ENCODE results near the gene PPP1R1A. TPM values are rescaled to one million over a fixed set of nuclear protein-coding genes. Genes with fewer than 3 reads are reported as not detected.

Gene PPP1R1A
- total and polyA plus RNA-seq, 2 experiments from 2014 or later, result 7.6 to 26.9 TPM

DNA sequence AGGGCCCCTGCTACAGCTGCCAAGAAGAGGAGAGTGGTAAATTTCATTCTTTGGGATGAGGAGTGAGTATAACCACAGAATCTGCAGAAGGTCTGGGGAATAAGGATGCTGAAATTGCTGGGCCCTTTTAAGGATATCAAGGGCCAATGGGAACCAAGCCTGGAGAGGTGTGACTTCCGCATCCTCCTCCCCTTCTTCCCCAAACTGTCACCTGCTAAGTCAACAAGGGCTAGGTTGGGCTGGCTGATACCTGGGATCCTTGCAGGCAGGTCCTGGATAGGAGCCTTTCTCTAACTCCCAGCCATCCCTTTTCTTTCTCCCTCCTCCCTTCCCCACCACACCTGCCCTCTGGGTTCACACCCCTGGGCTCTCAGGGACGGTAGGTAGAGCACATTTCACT, 46.3 kb upstream of the PPP1R1A start, which contains the start of gene LACRT (continued):
- no peak for TF ChIP-seq ZNF114 (CRISPR knock-in tag; IDR thresholded peaks at IDR 0.05)
- TF ChIP-seq JUNB (IDR thresholded peaks at IDR 0.05; ENCODE audit: unreplicated experiment), result no peak
- no peak for TF ChIP-seq ETS1 (IDR thresholded peaks at IDR 0.05)
- no peak for TF ChIP-seq EZH2phosphoT487 (IDR thresholded peaks at IDR 0.05; ENCODE audit: unreplicated experiment)
- TF ChIP-seq POLR2AphosphoS5 (IDR thresholded peaks at IDR 0.05; ENCODE audit: low read depth), result no peak
- no peak for TF ChIP-seq CREB1 (CRISPR knock-in tag; IDR thresholded peaks at IDR 0.05; ENCODE audit: low read depth)
- TF ChIP-seq, protein P1, sequence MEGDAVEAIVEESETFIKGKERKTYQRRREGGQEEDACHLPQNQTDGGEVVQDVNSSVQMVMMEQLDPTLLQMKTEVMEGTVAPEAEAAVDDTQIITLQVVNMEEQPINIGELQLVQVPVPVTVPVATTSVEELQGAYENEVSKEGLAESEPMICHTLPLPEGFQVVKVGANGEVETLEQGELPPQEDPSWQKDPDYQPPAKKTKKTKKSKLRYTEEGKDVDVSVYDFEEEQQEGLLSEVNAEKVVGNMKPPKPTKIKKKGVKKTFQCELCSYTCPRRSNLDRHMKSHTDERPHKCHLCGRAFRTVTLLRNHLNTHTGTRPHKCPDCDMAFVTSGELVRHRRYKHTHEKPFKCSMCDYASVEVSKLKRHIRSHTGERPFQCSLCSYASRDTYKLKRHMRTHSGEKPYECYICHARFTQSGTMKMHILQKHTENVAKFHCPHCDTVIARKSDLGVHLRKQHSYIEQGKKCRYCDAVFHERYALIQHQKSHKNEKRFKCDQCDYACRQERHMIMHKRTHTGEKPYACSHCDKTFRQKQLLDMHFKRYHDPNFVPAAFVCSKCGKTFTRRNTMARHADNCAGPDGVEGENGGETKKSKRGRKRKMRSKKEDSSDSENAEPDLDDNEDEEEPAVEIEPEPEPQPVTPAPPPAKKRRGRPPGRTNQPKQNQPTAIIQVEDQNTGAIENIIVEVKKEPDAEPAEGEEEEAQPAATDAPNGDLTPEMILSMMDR (conservative IDR thresholded peaks at IDR 0.05; ENCODE audit: low read depth in 2 of 2), result no peak
- no peak for TF ChIP-seq NANOG (IDR thresholded peaks at IDR 0.05; ENCODE audit: borderline replicate concordance)
- TF ChIP-seq STAT1 (IDR thresholded peaks at IDR 0.05; ENCODE audit: unreplicated experiment), result no peak
- no peak for TF ChIP-seq EZH2 (IDR thresholded peaks at IDR 0.05; ENCODE audit: low read depth, unreplicated experiment)

GRCh38 chr12:54631988-54632728, 43.7 kb upstream of the PPP1R1A start:
- peak; percentile 97 for ATAC-seq
- H3K27me3 ChIP-seq (ENCODE audit: insufficient read depth), result no peaks in the 10 kb centered on the region
- no peaks in the 10 kb centered on the region for H3K4me1 ChIP-seq (ENCODE audit: insufficient read depth)
- no peaks in the 10 kb centered on the region for H3F3A ChIP-seq (replicated peaks; ENCODE audit: low read depth)
- H3K4me3 ChIP-seq, result no peak overlapping the region
- Mint-ChIP-seq H3K27ac (no peak overlapping the region), H3K4me3 (no peak overlapping the region), H3K36me3 (ENCODE audit: low read depth) (peaks cover 9% of the 10 kb centered on the region), H3K27me3 (ENCODE audit: insufficient read depth, low read depth, poor library complexity) (peaks cover 11% of the 10 kb centered on the region), H3K9me3 (peaks cover 18% of the 10 kb centered on the region), H3K4me1 (peaks cover 2% of the 10 kb centered on the region; the same call in 1 of the 3 replicates)
- no peaks in the 10 kb centered on the region for H3K36me3 ChIP-seq (ENCODE audit: insufficient read depth)
- TF ChIP-seq, protein P1 (conservative IDR thresholded peaks at IDR 0.05; ENCODE audit: low read depth in 2 of 2), result peak; percentile 68 to 75
- TF ChIP-seq POLR2AphosphoS5 (IDR thresholded peaks at IDR 0.05; ENCODE audit: low read depth), result no peak
- no peaks in the 10 kb centered on the region for H3K79me2 ChIP-seq (replicated peaks; ENCODE audit: insufficient read depth)
- 0 out of 2 replicates have a peak, but pooled peaks cover 3% of the 10 kb centered on the region for H3K9me2 ChIP-seq (ENCODE audit: insufficient read depth)
- H2AFZ ChIP-seq, result peak overlapping the region; percentile 8; the same call in 1 of the 2 replicates
- H4K20me1 ChIP-seq (replicated peaks; ENCODE audit: insufficient read depth), result no peaks in the 10 kb centered on the region
- H3K4me2 ChIP-seq, result no peak overlapping the region
- no peak overlapping the region for H3K27ac ChIP-seq (ENCODE audit: low read depth)
- DNase-seq (ENCODE audit: low spot score), result peak; percentile 73
